COLO668 (cell line): Measurements from ENCODE around the gene STEEP1.

Experiments
- DNase-seq: peaks from one replicate; lab custom pipeline; 2025; ENCODE audit not compliant: unreplicated experiment; lab: John Stamatoyannopoulos, UW

STEEP1 gene

DNA sequence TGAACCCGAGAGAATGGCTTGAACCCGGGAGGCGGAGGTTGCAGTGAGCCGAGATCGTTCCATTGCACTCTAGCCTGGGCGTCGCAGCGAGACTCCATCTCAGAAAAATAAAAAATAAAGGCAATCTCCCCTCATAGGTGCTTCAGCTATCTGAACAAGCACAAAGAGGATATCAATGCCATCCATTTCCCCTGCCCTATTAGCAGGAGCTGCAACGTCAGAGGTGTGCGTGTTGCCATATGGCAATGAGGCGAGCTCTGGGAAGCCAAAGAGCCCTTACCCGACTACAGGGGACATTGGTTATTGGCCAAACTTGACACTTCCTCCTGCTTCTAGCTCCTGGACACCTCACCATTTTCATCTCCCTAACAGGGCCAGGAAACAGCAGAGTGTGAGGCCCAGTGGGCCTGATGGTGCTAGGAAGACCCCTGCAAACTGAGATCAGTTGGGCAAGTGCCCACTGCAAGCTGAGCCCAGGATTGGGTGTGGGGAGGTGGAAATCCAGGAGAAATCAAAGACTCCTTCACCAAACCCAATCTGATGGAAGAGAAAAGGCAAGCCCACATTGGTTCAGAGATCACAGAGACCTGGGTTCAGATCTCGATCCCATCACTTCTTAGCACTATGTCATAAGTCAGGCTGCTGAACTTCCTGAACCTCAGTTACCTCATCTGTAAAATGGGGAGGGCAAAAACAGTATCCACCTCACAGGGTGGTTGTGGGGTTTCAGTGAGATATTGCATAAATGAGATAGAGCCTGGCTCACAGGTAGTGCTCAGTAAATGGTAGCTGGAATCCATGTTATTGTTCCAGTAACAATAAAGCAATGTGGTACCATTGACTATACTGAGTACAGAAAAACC is 75.8 kb downstream of the STEEP1 start:
- no peak for DNase-seq

DNA sequence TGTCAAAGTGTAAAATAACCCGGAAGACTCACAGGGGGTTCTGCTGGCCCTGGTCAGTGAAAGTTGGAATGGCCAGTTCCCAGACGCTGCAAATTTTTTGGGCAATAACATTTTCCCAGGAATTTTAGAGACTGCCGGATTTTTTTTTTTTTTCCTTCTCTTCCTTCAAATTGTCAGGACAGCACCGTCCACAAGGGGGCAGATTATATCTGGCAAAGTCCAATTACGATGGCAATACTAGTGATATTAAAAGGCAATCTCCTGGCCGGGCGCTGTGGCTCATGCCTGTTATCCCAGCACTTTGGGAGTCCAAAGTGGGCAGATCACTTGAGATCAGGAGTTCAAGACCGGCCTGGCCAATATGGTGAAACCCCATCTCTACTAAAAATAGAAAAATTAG is 76.5 kb downstream of the STEEP1 start:
- peak; percentile 30 for DNase-seq
